NCI-H1417 treated with DMSO at 0.1 percent for 48 hours (cell line): ENCODE measurements around the gene RAPGEF1.
"Not testable (repeated sequence)": the region's sequence is repeated elsewhere in the genome, so short reads cannot be mapped to it uniquely, and the experiment has no call there.

Source experiments
- DNase-seq: peaks from one replicate; lab custom pipeline; 2025; lab: John Stamatoyannopoulos, UW

The RAPGEF1 gene

GRCh38 chr9:131670247-131671132 is 69.4 kb downstream of the RAPGEF1 start:
- no peak for DNase-seq

GRCh38 chr9:131669269-131670157 is 70.4 kb downstream of the RAPGEF1 start:
- no peak for DNase-seq

- DNase-seq: no peak
These were observed 71.2 kb downstream of the RAPGEF1 start for GRCh38 chr9:131668439-131669268.

GRCh38 chr9:131668057-131668438 is 71.8 kb downstream of the RAPGEF1 start:
- no peak for DNase-seq

- no peak for DNase-seq
These were observed 72.3 kb downstream of the RAPGEF1 start for GRCh38 chr9:131667576-131667975.

- no peak for DNase-seq
These were observed 73.1 kb downstream of the RAPGEF1 start for GRCh38 chr9:131666774-131667173.

- DNase-seq: no peak
These were observed 73.8 kb downstream of the RAPGEF1 start for GRCh38 chr9:131666029-131666428.

GRCh38 chr9:131663288-131663687 is 76.6 kb downstream of the RAPGEF1 start:
- DNase-seq: no peak

GRCh38 chr9:131662289-131662621 is 77.6 kb downstream of the RAPGEF1 start:
- not testable (repeated sequence) for DNase-seq

- no peak for DNase-seq
These were observed 78.1 kb downstream of the RAPGEF1 start for GRCh38 chr9:131661568-131662288.

- DNase-seq: no peak
These were observed 79.1 kb downstream of the RAPGEF1 start for GRCh38 chr9:131660466-131661405.

GRCh38 chr9:131658377-131659129 is 81.3 kb downstream of the RAPGEF1 start:
- DNase-seq: no peak

- no peak for DNase-seq
These were observed 81.9 kb downstream of the RAPGEF1 start for GRCh38 chr9:131657940-131658339.

- DNase-seq: no peak
These were observed 82.4 kb downstream of the RAPGEF1 start for GRCh38 chr9:131657456-131657855.

GRCh38 chr9:131657037-131657377 is 82.9 kb downstream of the RAPGEF1 start:
- DNase-seq: no peak

- DNase-seq: no peak
These were observed 83.4 kb downstream of the RAPGEF1 start for GRCh38 chr9:131656356-131657036.

GRCh38 chr9:131654369-131654768 is 85.5 kb downstream of the RAPGEF1 start:
- not testable (repeated sequence) for DNase-seq

- no peak for DNase-seq
These were observed 88.3 kb downstream of the RAPGEF1 start for GRCh38 chr9:131651599-131651998.

GRCh38 chr9:131651160-131651559 is 88.7 kb downstream of the RAPGEF1 start:
- DNase-seq: no peak
